ENCODE measurements around the gene THRB.

Gene THRB

DNA sequence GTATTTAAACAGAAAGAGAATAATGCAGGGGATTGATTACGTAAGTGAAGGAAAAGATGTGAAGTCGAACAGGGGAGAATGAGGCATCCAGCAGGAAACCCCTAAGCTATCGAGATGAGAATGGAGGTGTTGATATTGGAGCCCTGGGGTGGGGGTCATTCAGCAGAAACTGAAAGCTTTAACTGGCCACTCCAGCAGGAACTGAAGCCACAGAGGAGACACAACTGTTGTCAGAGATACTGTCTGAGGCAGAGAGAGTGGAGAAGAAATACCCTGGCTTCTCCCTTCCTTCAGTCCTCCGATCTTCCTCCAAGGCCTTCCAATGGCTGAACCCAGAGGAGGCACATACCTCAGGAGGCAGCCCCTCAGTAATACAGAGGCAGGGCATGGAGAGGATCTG lies 152.4 kb downstream of the THRB start:
- DNase-seq: no peak

DNA sequence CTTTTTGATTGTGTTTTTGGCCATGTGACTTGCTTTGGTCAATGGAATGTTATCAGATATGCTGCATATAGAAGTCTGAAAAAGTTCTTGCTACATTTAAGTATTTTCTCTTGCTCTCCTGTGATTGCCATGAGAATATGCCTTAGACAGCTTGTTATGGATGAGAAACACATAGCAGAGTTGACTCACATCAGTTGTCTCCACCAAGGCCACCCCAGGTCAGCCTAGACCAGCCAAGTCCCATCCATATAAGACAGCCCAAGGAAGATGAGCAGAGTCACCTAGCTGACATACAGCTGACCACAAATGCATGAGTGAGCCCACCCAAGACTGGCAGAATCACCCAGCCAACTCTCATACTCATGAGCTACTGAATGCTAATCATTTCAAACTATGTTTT lies 153.0 kb downstream of the THRB start:
- DNase-seq: no peak

DNA sequence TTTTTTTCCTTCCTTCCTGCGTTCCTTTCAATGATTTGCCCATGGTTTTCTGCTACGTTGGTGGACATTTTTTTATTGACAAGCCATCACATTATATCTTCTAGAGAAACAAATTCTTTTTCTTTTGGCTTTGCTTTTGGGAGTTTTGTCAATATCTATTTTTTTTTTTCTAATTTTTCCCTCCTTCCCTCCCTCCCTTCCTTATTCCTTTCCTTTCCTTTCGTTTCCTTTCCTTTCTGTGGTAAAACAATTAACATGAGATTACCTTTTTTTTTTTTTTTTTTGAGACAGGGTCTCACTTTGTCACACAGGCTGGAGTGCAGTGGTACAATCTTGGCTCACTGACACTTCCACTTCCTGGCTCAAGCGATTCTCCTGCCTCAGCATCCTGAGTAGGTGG lies 153.7 kb downstream of the THRB start:
- DNase-seq: no peak

DNA sequence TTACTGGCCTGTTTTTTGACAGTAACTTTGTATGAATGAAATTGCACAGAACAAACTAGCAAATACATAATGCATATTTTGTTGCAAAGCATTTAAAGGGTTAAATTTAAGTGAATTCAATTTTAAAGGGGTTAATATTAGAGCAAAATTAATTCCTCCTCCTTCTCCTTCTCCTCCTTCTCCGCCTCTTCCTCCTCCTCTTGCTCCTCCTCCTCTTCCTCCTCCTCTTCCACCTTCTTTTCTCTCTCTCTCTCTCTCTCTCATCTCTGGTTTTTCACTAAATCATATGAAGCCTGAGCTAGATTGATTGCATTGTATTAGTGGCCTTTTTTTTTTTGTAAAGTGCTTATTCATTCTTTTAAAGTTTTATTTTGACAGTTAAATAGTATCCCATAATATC lies 154.5 kb downstream of the THRB start:
- DNase-seq: no peak

DNA sequence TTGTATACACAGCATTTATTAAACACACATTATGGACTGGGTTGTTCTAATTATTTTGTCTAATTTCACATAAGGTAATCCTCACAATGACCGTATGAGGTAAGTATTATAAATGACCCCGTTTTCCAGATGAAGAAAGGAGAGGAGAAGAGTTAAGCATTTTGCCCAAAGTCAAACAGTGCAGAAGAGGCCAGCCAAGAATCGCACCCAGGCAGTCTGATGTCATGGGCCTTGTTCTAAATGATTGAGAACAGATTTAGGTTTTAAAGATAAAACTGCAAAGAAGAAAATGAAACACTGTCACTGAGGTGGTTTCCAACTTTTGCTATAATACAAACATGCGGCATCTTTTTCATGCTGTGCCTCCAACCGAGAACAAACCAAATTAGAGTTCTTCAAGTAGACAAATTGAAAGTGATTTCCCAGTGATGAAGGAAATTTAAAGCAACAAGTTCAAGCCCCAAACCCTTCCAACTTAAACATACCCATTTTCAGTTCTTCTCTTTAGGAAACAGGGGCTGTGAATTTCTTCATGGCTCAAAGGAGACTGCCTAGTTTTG lies 155.3 kb downstream of the THRB start:
- no peak for DNase-seq

DNA sequence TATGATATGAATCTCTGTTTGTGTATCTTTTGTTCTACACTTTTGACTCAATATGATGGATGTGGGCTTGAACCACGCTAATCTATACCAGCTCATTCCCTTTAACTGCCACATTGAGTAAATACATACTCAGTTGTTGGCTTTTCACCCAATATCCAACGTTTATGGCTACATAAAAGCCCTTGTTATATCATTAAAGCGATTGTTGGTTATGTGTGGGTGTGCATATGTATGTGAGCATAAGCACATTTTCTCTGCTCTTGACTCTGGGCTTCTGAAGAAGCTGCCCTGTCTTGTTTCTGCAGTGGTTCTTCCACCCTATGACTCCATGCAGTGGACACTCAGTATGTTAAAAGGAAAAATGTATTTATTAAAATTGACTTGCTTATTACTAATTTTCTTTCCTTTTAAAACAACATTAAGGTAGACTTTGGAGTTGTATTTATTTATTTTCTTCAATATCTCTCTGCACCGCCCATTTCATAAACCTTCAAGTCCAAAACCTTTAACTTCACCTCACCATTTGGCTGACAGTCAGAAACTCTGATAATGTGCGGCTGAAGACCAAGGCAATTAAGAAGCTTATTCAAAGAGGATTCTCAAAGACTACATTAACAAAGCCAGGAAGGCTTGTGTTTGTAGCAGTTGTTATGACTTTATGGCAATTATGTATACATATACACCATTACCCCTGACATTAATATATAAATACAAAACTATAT lies 156.1 kb downstream of the THRB start:
- no peak for DNase-seq

DNA sequence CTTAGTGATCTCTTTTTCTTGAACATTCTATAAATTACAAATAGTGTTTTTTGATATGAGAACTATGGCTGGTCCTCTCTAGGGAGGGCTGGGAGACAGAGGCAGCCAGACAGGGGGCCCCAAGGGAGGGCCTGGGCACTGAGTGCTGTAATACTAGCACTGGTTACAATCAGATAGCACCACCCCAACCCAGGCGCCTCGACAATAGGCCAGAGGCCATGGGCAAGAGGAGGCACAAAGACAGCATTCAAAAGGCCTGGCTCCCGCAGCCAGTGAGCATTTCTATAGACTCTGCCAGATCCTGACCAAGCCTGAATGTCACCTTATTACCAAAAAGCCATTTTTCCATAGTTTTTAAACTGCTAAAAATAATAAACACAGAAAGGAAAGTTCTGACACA lies 158.5 kb downstream of the THRB start:
- DNase-seq: no peak

DNA sequence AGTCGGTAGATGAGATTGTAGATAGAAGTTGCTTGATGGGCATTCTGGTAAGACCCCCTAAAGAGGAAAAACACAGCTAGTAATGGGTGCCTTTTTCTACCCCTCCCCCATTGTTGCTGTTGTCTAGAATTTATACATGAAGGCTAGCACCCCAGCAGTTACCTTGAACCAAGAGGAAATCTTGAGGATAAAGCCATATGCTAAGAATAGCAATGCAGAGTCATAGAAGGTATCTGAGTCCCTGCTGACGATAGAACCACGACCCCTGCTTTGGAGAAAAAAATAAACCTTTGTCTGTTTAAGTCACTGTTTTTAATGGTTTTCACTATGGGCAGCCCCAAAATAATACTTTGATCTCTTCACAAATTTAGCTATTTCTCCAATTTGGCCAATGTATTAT lies 162.6 kb downstream of the THRB start:
- no peak for DNase-seq

DNA sequence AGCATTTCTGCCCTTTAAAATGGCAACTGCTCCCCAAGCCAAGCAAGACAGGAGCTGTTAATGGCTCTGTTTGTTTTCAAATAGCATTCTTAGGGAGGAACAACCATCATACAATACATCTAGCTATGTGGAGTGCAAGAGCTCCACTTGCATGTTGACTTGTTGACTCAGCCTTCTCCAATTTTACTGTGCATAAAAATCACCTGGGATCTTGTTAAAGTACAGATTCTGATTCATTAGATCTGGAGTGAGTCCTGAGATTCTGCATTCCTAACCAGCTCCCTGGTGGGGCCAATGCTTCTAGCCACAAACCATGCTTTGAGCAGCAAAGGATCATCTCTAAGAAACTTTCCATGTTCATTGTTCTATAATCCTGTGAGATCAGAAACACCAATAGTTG lies 171.4 kb downstream of the THRB start:
- no peak for DNase-seq

DNA sequence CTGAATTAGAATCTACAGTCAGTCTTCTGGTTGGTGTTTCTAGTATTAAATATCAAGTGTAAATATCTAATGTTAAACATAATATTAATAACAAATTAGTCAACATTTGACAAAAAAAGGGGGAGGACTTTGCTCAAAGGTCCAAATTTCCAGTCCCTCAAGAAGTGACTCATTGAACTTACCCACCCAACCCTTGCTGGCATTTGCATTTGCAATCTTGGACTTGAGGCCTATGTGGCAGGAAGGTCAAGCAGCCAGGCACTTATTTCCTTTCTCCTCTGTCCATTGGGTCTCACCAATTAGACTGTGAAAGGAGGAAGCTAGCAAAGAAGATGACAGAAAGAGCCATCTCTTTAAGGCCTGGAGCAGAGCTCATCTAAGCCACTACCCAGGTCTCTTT lies 174.0 kb downstream of the THRB start:
- DNase-seq: no peak

DNA sequence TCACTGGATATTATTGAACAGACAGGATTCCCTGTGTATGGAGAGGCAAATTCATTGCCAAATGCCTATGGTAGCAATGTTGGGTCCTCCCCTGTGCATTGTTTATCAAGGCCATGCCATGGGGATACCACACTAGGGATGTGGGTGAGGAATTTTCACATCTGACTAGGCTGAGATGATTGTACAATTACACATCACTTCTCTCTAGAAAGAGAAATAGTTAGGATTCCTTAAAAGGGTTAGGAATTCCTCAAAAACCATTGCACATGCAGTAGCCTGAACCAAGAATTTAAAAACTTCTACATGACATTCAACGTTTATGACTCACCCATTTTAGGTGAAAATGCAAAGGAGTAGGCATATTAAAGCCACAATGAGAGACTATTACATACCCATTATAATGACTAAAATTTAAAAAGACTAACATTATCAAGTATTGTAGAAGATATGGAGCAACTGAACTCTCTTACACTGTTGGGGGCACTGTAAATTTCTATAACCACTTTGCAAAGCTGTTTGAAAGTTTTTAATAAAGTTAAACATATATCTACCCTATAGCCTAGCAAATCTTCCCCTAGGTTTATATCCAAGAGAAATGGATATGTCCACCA lies 175.9 kb downstream of the THRB start:
- DNase-seq: no peak

DNA sequence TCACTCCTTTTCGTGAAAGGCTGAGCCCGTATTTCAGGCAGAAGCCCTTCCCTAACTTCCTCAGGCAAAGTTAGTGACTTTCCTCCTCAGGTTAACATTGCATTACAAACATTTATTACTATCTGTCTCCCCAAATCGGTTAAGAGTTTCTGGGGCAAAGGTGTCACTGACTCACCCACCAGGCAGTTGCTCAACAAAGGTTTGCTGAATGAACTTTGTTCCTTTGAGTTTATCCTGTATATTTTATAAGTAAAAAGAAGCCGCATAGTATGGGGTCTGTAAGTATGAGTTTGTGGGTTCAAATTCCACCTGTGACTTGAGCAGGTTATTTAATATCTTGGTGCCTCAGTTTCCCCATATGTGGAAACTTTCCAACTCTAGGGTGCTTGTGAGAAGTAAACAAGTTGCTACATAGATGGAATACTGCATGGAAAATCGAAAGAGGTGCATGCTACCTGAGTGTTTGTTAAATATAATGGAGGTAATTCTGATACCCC lies 177.7 kb downstream of the THRB start:
- no peak for DNase-seq

DNA sequence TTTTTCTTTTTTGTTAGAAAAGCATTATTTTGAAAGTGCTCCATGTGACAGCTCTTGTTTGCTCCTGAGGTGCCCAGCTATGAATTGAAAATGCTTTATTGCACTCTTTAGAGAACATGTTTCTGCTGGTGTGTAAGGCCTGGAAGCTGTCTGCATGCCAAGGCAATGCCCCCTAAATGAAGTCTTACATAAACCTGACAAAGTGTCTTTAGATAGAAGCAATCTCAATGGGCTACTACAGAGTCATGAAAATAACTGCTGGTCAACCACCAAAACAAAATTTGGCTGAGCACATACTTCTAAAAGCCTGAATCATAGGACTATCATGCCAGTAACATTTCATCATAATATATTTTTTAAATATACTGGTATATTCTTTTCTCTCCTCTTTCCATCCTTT lies 178.7 kb downstream of the THRB start:
- no peak for DNase-seq

DNA sequence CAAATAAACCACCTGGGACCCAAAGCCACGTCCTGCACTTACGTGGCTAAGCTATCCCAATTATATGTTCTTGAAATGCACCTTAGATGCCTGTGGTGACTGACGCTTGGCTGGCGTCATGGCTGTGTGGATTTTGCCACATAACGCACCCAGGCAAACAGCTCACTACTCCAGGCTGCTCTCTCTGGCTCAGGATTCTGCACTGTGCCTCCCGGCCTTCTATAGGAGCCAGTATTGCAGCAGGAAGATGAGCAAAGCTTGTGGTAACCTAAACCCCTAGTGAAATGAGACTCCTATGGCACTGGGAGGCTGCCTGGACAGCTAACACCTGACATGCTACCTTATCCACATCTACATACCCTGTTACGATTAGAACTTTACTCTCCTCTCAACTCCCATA lies 179.3 kb downstream of the THRB start:
- DNase-seq: no peak

DNA sequence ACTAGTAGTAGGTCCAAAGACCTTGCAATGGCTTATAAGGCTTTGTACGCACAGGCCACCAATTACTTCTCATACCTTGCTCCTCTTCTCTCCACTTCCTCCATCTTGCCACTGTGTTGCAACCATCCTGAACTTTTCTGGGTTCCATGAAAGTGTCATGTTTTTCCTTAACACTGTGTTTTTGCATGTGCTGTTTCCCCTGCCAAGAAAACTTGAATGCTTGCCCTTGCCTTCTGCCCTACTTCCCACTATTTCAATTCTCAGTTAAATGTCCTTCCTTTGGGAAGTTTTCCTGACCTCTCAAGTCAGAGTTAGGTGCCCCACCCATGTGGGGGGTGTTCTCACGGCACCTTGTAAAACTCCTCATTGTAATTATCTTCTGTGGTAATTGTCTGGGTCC lies 182.8 kb downstream of the THRB start:
- no peak for DNase-seq

DNA sequence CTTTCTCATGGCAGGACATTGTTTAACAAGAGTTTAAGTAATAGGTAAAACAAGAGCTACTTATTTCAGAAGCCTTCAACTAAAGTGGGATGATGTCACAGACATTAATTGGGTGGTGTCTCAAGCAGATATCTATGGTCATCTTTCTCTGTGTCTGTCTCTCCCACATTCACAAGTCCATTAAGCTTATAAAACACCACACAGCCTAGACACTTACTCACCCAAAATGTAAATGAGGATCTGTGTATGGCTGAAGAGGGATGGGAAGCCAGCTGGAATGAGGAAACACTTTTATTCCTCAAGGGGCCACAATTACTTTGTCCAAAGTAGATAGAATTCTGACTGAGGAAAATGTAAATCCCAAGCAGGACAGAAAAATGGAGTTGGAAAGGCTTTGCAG lies 183.8 kb downstream of the THRB start:
- no peak for DNase-seq

DNA sequence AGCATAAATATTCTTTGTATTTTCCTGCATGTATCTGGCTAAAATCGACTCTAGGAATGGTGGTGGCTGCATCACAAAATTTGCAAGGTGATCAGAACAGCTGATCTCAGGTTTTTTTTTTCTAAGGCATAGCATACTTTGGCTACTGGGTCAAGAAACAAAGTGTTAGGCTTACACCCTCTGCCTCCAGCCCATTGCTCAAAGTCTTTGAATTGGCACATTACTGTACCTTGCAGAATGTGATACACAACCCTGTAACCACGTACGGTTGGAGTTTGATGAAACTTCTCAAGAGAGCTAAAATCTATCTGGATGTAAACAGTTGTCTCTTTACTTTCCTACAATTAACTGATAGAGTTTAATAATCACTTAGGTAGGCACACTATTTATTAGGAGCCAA lies 188.1 kb downstream of the THRB start:
- DNase-seq: no peak

DNA sequence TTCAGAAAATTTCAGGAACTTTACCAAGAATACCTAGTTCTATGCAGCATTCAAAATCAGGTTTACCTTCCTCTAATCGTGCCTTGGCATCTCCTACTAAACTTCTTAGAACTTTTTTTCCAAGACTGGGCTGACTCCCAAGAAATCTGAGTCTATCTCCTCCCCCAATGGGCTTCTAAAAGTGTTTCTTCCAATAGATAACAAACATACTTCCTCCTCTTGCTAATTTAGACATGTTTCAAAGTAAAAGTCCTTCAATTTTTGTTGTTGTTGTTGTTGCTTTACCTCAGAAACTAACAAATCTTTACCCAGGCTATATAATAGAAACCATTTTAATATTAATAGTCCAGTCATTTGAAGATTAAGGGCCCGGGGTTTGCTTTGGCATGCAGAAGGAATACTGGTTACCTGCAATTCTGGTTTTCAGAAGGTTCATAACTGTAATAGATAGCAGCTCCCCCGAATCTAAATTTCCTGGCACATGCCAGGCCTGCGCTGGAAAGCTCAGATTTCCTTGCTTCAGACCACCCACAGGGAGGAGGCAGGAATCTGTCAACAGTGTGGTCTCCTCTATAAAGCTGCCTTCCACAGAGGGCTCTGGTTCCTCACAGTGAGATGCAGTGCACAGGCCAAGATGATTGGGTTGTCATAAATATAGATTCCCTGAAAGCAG lies 188.7 kb downstream of the THRB start:
- no peak for DNase-seq

DNA sequence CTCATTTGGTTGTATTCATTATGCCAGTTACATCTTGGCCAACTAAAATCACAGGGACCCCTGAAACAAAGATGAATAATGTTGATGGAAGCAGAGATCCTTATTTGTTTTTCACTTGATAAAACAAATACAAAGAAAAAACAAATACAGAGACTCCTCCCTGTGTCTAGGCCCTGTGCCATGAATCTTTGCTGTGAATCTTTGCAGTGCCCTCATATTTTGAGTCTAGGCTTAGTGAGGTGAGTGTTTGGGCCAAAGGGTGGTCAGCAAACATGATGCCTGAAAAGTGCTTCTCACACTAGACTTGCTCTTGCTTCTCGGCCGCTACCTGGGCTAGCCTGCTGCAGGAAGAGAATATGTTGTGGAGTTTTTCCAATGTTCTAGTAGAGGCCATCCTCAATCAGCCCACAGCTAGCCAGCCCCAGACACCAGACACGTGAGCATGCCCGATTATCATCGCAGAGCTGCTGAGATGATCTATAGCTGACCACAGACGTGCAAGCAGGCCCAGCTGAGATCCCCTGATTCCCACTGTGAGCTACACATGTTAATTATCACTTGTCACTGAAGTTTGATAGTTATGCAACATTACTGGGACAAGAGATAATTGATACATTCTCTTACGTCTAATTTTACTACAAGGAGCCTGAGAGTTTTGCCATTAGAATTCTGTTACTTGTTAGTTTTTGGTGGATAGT lies 191.4 kb downstream of the THRB start:
- no peak for DNase-seq

DNA sequence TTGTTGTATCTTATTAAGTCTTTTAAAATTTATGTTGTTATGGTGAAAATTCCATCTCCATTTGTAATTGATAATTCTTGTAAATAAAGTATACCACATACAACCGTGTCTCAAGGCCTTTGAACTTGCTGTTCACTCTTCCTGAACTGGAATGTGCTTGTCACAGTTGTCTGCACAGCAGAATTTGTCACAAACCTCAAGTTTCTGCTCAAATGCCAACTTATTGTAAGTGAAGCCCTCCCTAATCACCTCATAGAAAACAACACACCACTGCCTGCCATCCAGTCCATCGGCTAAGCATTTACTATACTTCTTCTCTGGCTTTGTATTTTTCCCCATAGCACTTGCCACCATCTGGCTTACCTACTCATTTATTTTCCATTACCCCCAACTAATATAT lies 192.3 kb downstream of the THRB start:
- DNase-seq: no peak

DNA sequence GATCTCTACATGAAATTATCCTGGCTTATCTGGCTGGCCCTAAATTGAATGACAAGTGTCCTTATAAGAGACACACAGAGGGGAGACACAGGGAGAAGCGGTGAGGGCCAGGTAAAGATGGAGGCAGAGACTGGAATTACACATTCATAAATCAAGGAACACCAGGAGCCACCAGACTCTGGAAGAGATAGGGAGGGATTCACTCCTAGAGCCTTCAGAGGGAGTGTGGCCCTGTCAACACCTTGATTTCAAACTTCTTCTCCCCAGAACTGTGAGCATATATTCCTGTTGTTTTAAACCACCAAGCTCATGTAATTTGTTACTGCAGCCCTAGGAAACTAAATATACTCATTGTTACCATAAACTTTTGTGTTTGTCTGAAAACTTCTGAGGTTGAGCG lies 193.7 kb downstream of the THRB start:
- DNase-seq: no peak

DNA sequence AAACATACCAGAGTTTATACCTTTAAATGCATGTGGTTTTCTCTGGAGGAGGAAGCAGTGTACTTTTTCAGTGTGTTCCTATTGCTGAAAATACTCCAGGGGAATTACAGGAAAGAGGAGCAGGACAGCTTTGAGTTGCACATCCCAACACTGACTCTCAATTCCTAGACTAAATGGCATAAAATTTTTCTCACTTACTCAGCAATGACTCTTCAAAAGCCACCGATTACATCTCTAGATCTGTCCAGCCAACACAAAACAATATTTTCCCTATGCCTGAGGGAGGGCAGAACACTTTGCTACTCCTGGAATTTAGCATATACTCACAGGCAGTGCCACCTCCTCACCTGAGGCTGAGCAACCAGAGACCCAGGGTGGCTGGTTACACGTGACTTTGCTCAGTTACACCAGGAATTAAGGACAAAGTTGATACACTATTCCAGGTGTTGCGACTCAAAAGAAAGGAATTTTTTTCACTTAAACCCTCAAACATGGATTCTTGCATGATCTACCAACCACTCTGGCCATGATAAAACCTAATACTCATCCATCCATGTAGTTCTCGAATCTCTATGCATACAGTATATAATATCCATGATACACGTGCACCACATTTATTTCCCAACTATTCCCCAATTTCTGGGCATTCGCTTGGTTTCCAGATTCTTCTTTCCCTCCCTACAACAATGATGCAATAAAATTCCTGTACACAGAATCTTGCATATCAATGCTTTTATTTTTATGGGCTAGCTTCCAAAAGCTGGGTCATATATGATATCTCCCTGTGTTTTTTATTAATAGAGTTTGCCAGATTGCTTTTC lies 194.6 kb downstream of the THRB start:
- no peak for DNase-seq

All from activated T-cell treated with anti-CD3 and anti-CD28 coated beads for 4 hours (primary cell).